ENCODE measurements around the gene GLIPR2. TPM values are rescaled to one million over a fixed set of nuclear protein-coding genes. Genes with fewer than 3 reads are reported as not detected.

Gene GLIPR2
- polyA plus RNA-seq, 1 donor = 39.3 TPM

DNA sequence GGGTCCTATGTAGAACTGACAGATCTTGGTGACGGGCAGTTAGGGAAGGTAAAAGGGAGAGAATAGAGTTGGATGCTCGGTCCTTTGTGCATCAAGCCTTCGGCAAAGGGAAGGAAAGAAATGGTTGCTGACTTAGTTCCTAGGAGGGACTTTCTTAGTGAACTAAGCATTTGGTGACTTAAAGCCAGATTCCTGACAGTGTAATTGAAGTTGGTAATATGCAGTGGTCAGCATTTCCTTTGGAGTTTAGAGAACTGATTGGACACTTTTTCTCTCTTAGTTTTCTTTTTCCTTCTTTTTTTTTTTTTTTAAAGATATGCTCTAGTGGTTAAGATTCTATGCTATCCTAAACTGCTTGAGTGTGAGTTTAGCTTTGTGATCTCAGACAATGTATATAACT is 56.5 kb downstream of the GLIPR2 start:
- no peak for DNase-seq

GRCh38 chr9:36194326-36195000 is 57.9 kb downstream of the GLIPR2 start:
- DNase-seq = no peak

DNA sequence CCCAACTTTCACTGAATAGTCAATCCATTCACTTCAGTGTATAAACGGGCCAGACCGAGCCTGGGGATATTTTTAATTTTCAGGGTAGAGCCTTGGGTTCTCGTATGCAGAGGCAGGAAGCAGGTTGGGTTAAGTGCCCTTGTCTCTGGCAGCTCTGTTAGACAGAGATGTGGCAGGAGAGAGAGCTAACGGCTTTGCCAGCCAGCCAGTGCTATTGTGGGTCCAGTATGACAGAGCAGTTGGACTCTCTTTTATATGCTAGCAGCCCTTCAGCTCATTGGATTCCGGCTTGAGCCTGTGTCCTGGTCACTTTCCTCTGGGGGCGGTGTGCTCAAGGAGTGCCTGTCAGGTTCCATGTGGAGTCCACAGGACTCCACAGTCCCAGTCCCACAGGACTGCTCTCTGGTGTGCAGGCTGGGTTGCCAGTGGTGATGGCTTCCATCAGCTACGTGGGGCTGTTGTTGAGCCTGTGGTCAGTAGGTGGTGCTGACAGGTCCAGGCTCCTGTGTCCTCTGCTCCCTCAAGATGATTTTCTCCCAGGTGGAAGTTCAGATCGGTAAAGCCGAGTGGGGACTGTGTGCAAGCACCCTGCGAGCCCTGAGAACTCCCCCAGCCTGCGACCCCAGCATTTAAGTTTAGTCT is 68.5 kb downstream of the GLIPR2 start:
- no peak for DNase-seq

DNA sequence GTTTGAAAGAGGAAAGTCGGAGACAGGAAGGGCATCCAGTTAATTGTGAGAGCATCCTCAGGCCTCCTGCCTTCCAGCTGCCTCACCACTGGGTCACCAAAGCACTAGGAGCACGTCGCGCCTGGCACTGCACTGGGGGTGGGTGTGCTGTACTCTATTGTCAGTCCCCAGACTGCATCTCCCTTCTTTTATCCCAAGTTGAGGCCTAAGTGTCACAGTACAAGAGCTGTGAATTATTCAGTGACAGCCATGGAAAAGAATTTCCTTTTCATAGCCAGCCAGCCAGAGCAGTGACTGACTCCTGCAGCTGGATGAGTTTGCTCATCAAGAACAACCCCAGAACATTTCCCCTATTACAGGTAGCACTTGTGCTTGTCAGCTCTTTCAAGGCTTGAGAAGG is 70.5 kb downstream of the GLIPR2 start:
- DNase-seq = no peak

DNA sequence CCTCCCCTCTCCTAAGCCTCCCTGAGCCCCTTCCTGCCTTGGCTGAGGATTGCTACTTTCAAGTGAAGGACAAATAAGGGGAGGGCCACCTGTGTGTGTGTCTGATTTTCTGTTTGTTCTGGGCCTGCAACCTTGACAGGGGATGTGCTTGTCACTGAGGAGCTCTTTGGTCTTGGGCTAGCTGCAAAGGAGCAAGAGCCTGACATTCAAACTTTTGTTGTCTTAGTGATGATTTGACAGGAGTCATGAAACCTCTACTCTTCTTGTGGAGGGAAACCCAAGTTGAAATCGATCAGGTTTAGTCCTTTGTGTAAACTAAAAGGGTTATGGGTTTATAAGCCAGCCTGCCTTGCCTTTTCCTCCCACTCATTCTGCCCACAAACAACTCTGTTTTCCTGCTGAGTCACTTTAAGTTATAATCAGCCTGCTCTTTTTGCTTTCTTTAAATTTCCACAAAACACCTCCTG is 71.0 kb downstream of the GLIPR2 start:
- DNase-seq = no peak

DNA sequence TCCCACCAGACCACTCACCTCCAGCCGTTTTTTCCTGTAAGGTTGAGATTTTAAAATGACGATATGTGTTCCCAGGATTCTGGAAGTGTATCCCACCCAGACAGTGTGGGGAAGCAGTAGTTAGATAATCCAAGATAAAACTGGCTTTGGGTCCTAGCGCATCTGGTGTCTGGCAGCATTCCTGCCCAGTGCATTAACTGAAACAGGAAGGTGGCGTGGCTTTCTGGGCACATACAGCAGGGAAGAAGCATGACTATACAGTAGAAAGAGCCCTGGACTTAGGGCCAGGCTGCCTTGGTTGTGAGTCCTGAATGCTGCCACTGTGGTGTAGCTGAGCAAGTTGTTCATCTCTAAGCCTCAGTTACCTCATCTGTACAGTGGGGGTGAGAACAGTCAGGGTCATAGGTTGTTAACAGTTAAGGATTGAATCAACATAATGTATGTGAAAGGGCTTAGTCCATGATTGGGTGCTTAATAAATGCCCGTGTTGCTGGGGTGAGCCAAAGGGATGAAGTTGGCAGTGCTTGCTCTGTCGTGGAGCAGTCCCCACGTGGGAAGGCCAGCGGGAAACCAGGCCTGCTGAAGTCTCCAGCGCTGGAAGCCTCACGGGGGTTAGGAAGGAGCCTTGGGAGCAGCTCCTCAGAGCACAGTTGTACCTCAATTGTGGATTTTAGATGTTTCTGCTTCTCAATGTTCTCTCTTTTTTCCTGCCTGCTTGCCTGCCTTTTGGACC is 72.2 kb downstream of the GLIPR2 start:
- DNase-seq = no peak

- no peak for DNase-seq
These were observed 74.2 kb downstream of the GLIPR2 start for GRCh38 chr9:36210722-36211121.

GRCh38 chr9:36211510-36211909 is 75.0 kb downstream of the GLIPR2 start:
- DNase-seq = no peak

GRCh38 chr9:36213387-36213786 is 76.9 kb downstream of the GLIPR2 start:
- DNase-seq = no peak

Other genes starting within 250 kb of the GLIPR2 start
- 0.30 TPM for gene HRCT1, start 230.5 kb upstream of the GLIPR2 start, polyA plus RNA-seq (ENCODE audit: insufficient read length)
- 1.4 TPM for gene SPAAR, start 227.2 kb upstream of the GLIPR2 start, polyA plus RNA-seq (ENCODE audit: insufficient read length)
- not detected for gene OR2S2, start 178.6 kb upstream of the GLIPR2 start, polyA plus RNA-seq (ENCODE audit: insufficient read length)
- 30.0 TPM for gene RECK, start 99.8 kb upstream of the GLIPR2 start, polyA plus RNA-seq (ENCODE audit: insufficient read length)
- 0.42 TPM for gene CCIN, start 32.7 kb downstream of the GLIPR2 start, polyA plus RNA-seq (ENCODE audit: insufficient read length)
- gene CLTA, start 54.2 kb downstream of the GLIPR2 start, polyA plus RNA-seq (ENCODE audit: insufficient read length) = 257 TPM
- gene GNE, start 121.7 kb downstream of the GLIPR2 start, polyA plus RNA-seq (ENCODE audit: insufficient read length) = 21.5 TPM